Raji (cell line): ENCODE results near the gene ERRFI1.

Experiments used
- POLR2A ChIP-seq: IDR thresholded peaks from 2 replicates; pipeline ENCODE4 v1.6.1; 2011; ENCODE audit warnings: low read depth, low read length, control low read depth; ENCODE audit not compliant: insufficient read depth

ERRFI1 gene

GRCh38 chr1:8003438-8004112, 22.5 kb downstream of the ERRFI1 start:
- TF ChIP-seq POLR2A: no peak

DNA sequence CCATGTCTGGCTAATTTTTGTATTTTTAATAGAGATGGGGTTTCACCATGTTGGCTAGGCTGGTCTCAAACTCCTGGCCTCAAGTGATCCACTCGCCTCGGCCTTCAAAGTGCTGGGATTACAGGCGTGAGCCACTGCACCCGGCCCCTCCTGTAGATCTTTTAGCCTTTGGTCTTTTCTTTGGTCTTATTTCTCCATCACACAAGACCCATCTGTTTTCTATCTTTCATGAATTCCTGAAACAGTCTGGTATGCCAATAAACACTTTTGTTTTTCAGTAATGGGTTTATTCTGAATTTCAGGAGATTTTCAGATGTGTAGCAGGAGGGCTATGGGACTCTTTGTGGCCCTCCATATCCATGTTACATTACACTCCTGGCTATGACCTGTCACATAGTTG, 23.2 kb downstream of the ERRFI1 start:
- no peak for TF ChIP-seq POLR2A

- no peak for TF ChIP-seq POLR2A
Observed at GRCh38 chr1:8002329-8002910, 23.7 kb downstream of the ERRFI1 start.

- no peak for TF ChIP-seq POLR2A
Observed at GRCh38 chr1:7995437-7995836, 30.7 kb downstream of the ERRFI1 start.

GRCh38 chr1:7994827-7995226, 31.3 kb downstream of the ERRFI1 start:
- TF ChIP-seq POLR2A: no peak

- no peak for TF ChIP-seq POLR2A
Observed at GRCh38 chr1:7993593-7994479, 32.3 kb downstream of the ERRFI1 start.

DNA sequence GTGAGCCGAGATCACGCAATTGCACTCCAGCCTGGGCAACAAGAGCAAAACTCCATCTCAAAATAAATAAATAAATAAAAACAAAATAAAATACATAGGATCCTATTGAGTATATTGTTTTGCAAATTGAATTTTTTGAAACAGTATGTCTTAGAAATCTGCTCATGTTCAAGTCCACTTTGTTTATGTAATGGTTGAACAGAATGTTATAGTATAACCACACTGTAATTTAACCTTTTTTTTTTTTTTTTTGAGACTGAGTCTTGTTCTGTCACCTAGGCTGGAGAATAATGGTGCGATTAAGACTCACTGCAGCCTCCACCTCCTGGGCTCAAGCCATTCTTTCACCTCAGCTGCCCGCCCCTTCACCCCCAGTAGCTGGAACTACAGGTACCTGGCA, 33.2 kb downstream of the ERRFI1 start:
- no peak for TF ChIP-seq POLR2A

DNA sequence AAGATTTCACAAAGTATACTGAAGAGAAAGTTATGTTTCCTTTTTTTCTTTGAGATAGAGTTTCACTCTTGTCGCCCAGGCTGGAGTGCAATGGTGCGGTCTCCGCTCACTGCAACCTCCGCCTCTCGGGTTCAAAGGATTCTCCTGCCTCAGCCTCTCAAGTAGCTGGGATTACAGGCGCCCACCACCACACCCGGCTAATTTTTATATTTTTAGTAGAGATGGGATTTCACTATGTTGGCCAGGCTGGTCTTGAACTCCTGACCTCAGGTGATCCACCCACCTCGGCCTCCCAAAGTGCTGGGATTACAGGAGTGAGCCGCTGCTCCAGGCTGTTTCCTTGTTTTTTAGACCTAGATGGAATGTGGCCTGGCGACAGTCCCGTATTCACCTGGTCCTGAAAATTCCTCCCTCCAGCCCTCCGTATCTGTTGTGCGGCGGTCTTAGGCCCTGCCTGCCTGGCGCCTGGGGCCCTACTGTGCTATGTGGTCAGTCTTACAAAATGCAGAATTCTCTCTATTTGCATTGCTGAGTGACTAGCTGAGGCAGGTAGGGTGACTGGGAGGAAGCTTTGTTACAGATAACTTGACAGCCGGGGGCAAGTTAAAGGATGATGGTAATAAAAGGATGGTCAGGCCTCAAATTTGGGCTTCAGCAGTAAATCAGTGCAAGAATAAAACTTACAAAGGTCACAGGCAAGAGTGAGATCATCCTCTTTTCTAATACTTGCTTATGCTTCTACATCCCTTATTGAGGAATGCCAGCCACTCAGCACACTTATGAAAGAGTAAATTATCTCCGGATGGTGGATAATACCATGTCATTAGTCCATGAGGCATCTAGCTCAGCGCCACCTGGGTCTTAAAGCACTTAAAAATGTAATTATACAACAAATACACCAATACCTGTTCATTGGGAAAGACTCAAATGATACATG, 34.3 kb downstream of the ERRFI1 start:
- no peak for TF ChIP-seq POLR2A

- no peak for TF ChIP-seq POLR2A
Observed at GRCh38 chr1:7989762-7990428, 36.2 kb downstream of the ERRFI1 start.

DNA sequence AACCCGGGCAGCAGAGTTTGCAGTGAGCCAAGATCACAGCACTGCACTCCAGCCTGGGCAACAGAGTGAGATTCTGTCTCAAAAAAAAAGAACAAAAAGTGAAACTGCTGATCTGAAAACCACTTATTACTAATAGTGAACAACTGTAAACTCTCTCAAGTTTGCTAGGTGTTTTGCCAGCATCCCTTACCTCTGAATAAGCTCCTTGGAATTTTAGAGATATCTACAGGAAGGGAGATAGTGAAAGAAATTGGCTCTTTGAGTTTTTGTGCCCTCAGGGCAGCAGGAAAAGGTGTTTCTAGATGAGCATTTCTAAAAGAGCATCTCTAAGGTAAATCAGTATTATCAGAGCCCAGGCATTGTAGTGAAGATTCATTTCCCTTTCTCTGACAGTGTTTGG, 37.5 kb downstream of the ERRFI1 start:
- no peak for TF ChIP-seq POLR2A

GRCh38 chr1:7987528-7987927, 38.6 kb downstream of the ERRFI1 start:
- TF ChIP-seq POLR2A: no peak

GRCh38 chr1:7985851-7986612, 40.1 kb downstream of the ERRFI1 start:
- TF ChIP-seq POLR2A: no peak

GRCh38 chr1:7984811-7985210, 41.3 kb downstream of the ERRFI1 start:
- no peak for TF ChIP-seq POLR2A
